Mucosa of stomach (tissue), 1 donor: ENCODE results near the gene HEATR1.
A peak's percentile ranks its signal among the peaks of the same experiment; 100 is the strongest.

ENCODE experiments used
- H3K27me3 ChIP-seq: one replicate; pipeline ENCODE4 v1.7.0; 2013; ENCODE audit warnings: mild to moderate bottlenecking, low read length; ENCODE audit not compliant: control insufficient read depth, insufficient read depth
- H3K36me3 ChIP-seq: one replicate; pipeline ENCODE4 v1.7.0; 2013; ENCODE audit warnings: low read length; ENCODE audit not compliant: control insufficient read depth, insufficient read depth
- H3K4me1 ChIP-seq: one replicate; pipeline ENCODE4 v1.7.0; 2013; ENCODE audit warnings: mild to moderate bottlenecking, low read length; ENCODE audit not compliant: control insufficient read depth, insufficient read depth
- H3K4me3 ChIP-seq: one replicate; pipeline ENCODE4 v1.7.0; 2013; ENCODE audit warnings: low read length
- H3K9ac ChIP-seq: one replicate; pipeline ENCODE4 v1.7.0; 2013; ENCODE audit warnings: mild to moderate bottlenecking, low read length, moderate library complexity
- H3K9me3 ChIP-seq: one replicate; pipeline ENCODE4 v1.7.0; 2013; ENCODE audit warnings: mild to moderate bottlenecking, low read length, moderate library complexity; ENCODE audit not compliant: control insufficient read depth
- donor health status: Pancreatic carcinoma.

The HEATR1 gene

DNA sequence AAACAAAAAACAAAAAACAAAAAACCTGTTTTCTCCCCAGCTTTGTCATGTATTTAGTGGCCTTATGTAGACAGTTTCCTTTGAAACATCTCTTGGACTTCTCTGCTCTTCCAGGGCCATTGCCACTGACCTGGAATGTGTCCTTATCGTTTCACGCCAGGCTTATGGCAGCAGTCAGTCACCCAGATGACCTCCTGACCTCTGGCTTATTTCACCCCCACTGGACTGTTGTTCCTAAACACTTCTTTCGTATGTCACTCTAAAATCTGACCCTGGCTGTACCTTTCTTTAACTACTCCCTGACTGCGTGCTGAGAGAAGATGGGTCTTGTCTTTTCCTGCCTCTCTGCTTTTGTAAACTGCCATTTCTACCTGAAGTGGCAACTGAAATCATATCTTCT is 71.5 kb downstream of the HEATR1 start:
- Histone ChIP-seq H3K4me1 (peaks cover 5% of the 10 kb centered on the region), H3K27me3 (no peaks in the 10 kb centered on the region), H3K9ac (no peak overlapping the region), H3K9me3 (no peaks in the 10 kb centered on the region), H3K36me3 (no peaks in the 10 kb centered on the region), H3K4me3 (no peak overlapping the region)

DNA sequence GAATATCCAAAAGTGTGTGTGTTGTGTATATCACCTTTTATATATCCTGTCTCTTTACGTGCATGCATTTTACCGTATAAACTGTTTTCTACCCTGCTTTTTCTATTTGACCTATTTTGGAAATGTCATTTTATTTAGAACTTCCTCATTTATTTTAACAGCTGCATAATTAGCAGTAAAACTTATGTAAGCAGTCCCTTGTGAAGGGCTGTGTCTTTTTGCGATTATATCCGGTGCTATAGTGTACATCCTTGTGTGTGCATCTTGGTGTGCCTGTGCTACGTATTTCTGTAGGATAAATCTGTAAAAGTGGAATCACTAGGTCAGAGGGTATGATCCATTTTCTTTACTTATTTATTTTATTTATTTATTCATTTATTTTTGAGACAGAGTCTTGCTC is 73.4 kb downstream of the HEATR1 start:
- Histone ChIP-seq H3K4me3 (no peak overlapping the region), H3K36me3 (no peaks in the 10 kb centered on the region), H3K9me3 (no peaks in the 10 kb centered on the region), H3K9ac (no peak overlapping the region), H3K27me3 (no peaks in the 10 kb centered on the region), H3K4me1 (peaks cover 5% of the 10 kb centered on the region)

DNA sequence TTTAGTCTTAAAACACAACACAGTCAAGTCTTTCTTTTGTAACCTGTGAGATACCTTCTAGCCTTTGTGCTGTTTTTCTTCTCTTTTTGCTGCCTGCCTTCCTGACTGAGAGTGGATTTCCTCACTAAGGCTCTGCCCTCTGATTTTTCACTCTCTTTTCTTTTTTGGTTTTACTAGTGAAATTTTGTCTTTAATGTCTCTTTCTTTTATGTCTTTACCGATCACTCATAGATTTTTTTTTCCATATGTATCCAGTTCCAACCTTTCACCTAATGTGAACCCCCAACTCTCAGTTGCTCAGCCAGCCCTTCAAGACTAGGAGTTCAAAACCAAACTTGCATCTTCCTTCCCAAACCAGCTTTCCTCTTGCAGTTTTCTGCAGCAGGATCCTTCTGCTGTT is 74.0 kb downstream of the HEATR1 start:
- H3K4me3 ChIP-seq, result no peak overlapping the region

DNA sequence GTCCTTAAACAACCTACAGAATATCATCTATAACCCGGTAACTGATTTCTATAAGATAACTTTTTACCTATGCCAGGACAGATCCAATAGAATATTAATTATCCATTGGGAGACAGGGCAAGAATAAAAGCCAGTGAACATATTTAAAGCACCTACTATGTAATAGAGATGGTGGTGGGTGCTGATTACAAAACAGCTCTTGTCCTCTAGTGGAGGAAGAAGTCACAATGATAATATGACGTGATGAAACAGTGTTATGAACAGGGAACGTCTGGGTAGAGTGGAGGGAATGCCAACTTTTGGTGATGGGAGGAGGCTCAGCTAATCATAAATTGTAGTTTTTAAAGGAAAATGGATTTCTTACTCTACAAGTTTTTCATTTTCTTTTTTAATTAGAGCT is 78.2 kb downstream of the HEATR1 start:
- Histone ChIP-seq H3K9ac (no peak overlapping the region), H3K36me3 (no peaks in the 10 kb centered on the region), H3K4me3 (no peak overlapping the region), H3K4me1 (no peaks in the 10 kb centered on the region), H3K27me3 (no peaks in the 10 kb centered on the region), H3K9me3 (no peaks in the 10 kb centered on the region)

More for the DNA sequence above, 74.0 kb downstream of the HEATR1 start:
- Histone ChIP-seq H3K4me1 (peaks cover 5% of the 10 kb centered on the region), H3K27me3 (no peaks in the 10 kb centered on the region), H3K36me3 (no peaks in the 10 kb centered on the region), H3K9ac (no peak overlapping the region), H3K9me3 (no peaks in the 10 kb centered on the region)

DNA sequence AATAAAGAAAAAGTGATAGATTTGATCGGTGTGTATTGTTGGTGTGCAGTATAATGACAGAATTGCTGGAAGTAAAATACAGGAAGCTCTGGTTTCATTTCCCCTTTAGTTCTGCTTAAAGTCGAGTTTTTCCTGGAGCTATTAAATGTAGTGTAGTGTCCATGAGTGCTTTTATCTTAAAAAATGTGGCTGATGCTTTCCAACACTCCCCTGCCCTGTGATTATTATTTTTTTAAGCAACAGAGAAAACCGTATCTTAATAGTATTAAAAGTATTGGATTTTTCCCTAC is 79.5 kb downstream of the HEATR1 start:
- Histone ChIP-seq H3K4me1 (no peaks in the 10 kb centered on the region), H3K9me3 (no peaks in the 10 kb centered on the region), H3K36me3 (no peaks in the 10 kb centered on the region), H3K27me3 (no peaks in the 10 kb centered on the region), H3K4me3 (peak overlapping the region; percentile 85), H3K9ac (peak overlapping the region; percentile 93)

DNA sequence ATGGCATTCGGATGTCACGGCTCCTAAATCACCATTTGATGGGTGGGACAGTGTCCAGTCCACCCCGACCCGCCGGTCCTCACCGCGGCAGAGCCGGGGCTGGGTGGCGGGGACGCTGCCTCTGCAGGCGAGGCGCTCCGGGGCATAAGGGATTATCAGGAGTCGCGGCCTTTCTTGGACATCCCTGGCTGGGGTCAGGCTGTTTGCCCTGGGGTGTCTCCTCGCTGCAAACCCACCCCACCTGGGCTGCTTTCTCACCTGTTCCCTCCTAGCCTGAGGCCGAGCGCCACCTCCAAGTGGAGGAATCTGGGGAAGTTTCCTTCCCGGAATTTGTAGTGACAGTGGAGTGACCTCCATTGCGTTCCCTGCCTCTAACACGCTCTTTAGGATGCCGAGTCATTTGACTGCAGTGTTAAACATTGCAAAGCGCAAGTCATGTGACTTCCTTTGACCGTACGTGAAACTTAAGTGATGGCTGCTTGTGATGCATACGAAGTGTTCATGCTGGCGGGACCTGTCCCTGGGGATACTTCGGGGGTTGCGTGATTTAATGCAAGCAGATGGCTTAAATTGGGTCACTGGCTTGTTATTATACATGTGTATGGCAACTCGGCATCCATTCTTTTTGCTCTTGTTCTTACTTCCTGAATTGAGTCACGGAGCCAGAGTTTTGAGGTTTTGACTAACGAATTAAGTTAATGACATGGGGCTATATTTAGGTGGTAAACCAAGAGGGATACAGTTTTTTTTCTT is 80.0 kb downstream of the HEATR1 start:
- peak overlapping the region; percentile 85 for H3K4me3 ChIP-seq
- H3K9ac ChIP-seq, result peak overlapping the region; percentile 93
- no peaks in the 10 kb centered on the region for H3K4me1 ChIP-seq
- no peaks in the 10 kb centered on the region for H3K27me3 ChIP-seq
- H3K9me3 ChIP-seq, result no peaks in the 10 kb centered on the region
- no peaks in the 10 kb centered on the region for H3K36me3 ChIP-seq

DNA sequence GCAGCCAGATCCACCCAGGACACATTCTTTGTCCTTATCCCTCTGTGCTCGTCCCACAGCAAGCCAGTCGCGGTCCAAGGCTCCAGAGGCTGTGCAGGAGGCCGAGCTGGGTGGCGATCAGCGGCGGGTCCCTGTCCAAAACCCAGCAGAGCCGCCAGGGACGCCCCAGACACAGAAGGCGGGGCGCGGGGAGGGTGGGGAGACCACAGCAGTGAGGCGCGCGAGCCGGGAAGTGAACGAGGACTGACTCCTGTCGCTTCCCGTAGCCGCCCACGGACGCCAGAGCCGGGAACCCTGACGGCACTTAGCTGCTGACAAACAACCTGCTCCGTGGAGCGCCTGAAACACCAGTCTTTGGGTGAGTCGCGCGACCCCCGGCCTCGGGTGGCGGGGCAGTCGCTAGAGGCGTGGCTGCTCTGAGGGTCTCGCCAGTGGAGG is 80.6 kb downstream of the HEATR1 start, which contains the start of gene LGALS8:
Gene LGALS8 (plus strand): TSS at position 279 of the 438 bp plus-strand sequence. CDS start 2,089 bp downstream, outside the sequence.
- no peaks in the 10 kb centered on the region for H3K9me3 ChIP-seq
- no peaks in the 10 kb centered on the region for H3K27me3 ChIP-seq
- H3K4me1 ChIP-seq, result no peaks in the 10 kb centered on the region
- H3K36me3 ChIP-seq, result no peaks in the 10 kb centered on the region
- peak within 1 kb of the TSS; percentile 85 for H3K4me3 ChIP-seq
- H3K9ac ChIP-seq, result peak within 1 kb of the TSS; percentile 93

DNA sequence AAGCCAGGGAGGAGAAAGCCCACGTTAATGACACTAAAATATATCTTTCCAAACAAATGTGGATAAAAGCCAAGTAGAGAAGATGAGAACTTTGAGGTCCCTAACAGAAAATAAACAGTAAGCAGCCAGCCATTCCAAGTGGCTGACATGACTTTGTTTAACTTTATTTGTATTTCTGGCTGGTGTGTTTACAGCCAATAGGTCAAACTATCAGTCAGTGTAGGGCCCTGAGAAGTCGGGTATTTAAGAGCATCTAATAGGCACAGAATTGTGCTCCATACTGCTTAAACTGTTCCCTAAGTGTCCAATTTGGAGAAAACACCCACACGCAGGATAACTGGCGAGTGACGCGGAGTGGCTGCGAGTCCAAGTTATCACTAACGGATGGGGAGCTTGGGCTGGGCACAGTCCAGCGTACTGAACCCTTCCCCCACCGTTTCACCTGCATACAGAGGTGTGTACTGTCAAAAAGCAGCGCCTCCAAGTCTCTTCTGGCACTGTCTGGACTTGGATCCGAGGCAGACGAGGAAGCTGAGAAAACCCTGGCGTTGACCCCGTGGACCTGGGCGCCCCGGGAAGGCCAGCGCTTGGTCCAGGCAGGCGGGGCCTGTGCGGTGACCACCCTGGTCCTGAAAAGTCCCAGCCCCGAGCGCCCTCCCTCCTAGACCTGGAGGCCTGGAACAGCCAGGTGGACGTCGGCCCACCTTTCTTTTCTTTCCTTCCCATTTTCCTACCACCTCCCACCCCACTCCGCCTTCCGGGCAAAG is 81.2 kb downstream of the HEATR1 start:
- H3K9me3 ChIP-seq, result no peaks in the 10 kb centered on the region

DNA sequence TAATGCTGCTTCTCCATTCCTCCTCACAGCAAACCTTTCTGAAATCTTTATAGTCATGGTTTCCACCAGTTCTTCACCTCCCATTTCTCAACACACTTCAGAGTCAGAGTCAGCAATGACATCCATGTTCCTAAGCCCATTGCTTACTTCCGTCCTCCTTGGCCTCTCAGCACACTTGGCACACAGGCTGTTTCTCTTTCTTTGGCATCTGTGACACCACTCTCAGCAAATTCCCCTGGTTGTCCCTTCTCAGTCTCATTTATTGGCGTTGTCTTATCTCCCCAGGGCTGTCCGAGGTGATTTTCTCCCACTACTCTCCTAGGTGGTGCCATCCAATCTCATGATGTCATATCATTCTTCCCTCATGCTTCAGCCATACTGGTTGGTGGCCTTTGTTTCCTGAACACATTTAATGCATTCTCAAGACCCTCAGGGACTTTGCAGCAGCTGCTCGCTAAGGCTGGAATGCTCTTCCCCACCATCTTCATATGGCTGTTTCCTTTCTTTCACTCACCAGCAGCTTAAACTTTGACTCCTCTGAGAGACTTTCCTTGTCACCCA is 83.8 kb downstream of the HEATR1 start:
- Histone ChIP-seq H3K4me3 (no peak overlapping the region), H3K9ac (no peak overlapping the region), H3K4me1 (peaks cover 11% of the 10 kb centered on the region), H3K27me3 (no peaks in the 10 kb centered on the region), H3K9me3 (no peaks in the 10 kb centered on the region), H3K36me3 (no peaks in the 10 kb centered on the region)

More for the DNA sequence above, 81.2 kb downstream of the HEATR1 start:
- Histone ChIP-seq H3K27me3 (no peaks in the 10 kb centered on the region), H3K4me3 (peak overlapping the region; percentile 85), H3K9ac (peak overlapping the region; percentile 93), H3K36me3 (no peaks in the 10 kb centered on the region), H3K4me1 (no peaks in the 10 kb centered on the region)

DNA sequence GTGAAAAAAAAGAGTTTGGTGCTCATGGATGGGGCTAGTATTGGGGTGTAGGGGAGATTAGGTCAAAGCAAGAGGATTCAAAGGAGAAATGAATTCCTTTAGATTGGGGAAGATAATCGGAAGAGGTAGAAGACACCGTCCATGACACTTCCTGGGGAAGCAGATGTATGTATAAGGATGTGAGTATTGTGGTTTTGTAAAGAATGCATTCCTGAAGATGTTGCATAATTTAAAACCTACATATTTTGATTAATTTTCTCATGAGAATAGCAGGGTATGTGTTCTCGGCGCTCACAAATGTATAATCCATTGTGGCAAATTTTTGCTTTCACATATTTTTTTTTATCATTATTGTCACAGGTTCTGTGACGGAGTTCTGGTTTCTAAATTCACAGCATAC is 86.0 kb downstream of the HEATR1 start:
- H3K9me3 ChIP-seq, result no peaks in the 10 kb centered on the region
- H3K4me1 ChIP-seq, result peaks cover 17% of the 10 kb centered on the region
- no peak overlapping the region for H3K4me3 ChIP-seq
- no peaks in the 10 kb centered on the region for H3K27me3 ChIP-seq
- no peak overlapping the region for H3K9ac ChIP-seq
- no peaks in the 10 kb centered on the region for H3K36me3 ChIP-seq

DNA sequence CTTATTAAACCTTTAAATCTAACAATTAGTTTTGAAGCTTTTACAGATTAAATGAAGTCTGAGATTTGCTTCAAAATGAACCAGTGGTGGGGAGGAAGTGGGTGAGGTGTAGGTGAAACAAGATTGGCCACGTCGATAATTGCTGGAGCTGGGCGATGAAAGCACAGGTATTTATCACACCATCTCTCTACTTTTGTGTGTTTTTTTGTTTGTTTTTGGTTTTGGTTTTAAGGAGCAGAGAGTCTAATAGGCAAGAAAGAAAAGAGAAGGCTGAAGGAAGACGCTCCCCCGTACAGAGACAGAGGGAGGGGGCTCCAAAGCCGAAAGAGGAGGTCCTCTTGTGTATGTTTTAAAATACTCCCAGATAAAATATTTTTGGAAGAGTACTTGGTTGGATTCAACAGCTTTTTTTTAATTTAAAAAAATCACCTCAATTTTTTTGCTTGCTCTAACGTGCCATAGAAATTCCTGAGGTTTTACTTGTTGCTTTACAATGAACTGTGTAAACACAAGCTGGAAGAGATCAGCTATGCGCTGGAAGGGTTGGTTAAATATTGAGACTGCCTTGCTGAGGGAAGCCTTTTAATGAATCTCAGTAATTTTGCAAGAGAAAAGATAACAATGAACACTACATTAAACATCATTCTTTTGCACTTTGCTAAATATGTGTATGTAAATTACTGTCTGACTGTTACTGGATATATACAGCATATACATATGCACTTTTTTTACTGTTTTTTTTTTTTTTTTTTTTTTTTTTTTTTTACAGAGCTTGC is 87.2 kb downstream of the HEATR1 start:
- Histone ChIP-seq H3K27me3 (no peaks in the 10 kb centered on the region), H3K4me3 (no peak overlapping the region), H3K4me1 (peaks cover 17% of the 10 kb centered on the region), H3K36me3 (no peaks in the 10 kb centered on the region), H3K9me3 (no peaks in the 10 kb centered on the region), H3K9ac (no peak overlapping the region)
